Measurements from ENCODE around the gene ARSJ. TPM values are rescaled to one million over a fixed set of nuclear protein-coding genes. Genes with fewer than 3 reads are reported as not detected.

The ARSJ gene
- total RNA-seq, 1 donor from 2014 or later = 4.9 TPM

DNA sequence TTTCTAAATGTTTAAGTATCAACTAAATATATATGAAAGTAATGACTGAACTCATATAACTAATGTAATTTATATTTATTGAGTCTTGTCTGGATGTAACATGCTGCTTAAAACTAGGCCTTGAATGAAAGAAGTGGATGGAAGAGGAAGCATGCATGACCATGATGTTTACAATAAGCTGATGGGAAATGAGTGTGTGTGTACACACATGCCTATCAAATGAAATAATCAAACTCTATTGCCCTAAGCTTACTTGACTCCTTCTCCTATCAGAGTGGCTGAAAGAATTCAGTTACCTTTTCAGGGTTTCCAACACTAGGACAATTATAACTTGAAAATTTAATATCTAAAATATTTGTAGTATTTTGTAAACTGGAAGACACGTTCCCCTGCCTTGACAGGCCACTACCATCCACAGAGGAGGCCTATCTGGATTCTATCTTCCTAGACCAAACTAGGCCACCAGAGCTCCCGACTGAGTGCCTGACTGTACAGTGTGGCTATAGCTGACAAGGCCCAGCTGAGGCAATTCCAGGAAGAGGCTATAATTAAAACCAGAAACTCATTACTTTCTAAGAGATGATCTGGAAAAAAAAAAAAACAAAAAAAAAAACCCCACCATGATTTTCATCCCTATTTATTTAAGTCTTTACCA lies 7.6 kb downstream of the ARSJ start:
- no peak for DNase-seq (ENCODE audit: extremely low spot score, unreplicated experiment)
- H3K27me3 Mint-ChIP-seq = peaks cover 3% of the 10 kb centered on the region
- no peak overlapping the region for H3K4me3 Mint-ChIP-seq
- peaks cover 4% of the 10 kb centered on the region for H3K36me3 Mint-ChIP-seq
- H3K27ac Mint-ChIP-seq = no peak overlapping the region
- H3K9me3 Mint-ChIP-seq = no peaks in the 10 kb centered on the region
- H3K4me1 Mint-ChIP-seq (ENCODE audit: unreplicated experiment) = peaks cover under 1% of the 10 kb centered on the region
- no peak for TF ChIP-seq CTCF (conservative IDR thresholded peaks at IDR 0.05)

GRCh38 chr4:113969709-113970334 lies 9.6 kb downstream of the ARSJ start:
- Mint-ChIP-seq H3K4me1 (ENCODE audit: unreplicated experiment) (no peaks in the 10 kb centered on the region), H3K27me3 (no peaks in the 10 kb centered on the region)

DNA sequence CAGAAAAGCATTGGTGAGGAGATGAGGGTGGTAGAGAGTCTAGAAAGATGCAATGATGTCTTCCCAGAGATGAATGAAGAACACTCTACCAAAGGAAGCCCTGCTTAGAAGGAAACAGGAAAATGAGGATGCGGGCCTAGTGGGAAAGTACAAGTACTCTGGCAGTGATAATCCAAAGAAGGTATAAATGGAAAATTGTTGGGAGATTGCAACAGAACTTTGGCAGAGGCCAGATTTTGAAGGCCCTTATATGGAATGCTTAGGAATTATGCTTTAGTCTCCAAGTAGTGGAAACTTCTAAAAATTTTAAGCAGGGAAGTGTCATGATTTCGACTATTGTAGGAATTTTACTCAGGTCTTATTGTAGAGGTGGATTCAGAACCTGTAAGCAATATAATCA lies 11.0 kb downstream of the ARSJ start:
- Mint-ChIP-seq H3K9me3 (no peaks in the 10 kb centered on the region), H3K4me1 (ENCODE audit: unreplicated experiment) (no peaks in the 10 kb centered on the region), H3K27me3 (no peaks in the 10 kb centered on the region), H3K4me3 (no peak overlapping the region), H3K36me3 (peaks cover 4% of the 10 kb centered on the region), H3K27ac (no peak overlapping the region)
- TF ChIP-seq CTCF (conservative IDR thresholded peaks at IDR 0.05) = no peak
- no peak for DNase-seq (ENCODE audit: extremely low spot score, unreplicated experiment)

More at GRCh38 chr4:113969709-113970334, 9.6 kb downstream of the ARSJ start:
- no peak for DNase-seq (ENCODE audit: extremely low spot score, unreplicated experiment)
- Mint-ChIP-seq H3K27ac (no peak overlapping the region), H3K9me3 (no peaks in the 10 kb centered on the region), H3K36me3 (peaks cover 4% of the 10 kb centered on the region), H3K4me3 (no peak overlapping the region)
- TF ChIP-seq CTCF (conservative IDR thresholded peaks at IDR 0.05) = no peak

GRCh38 chr4:113967687-113968086 lies 11.8 kb downstream of the ARSJ start:
- H3K36me3 Mint-ChIP-seq = peaks cover 4% of the 10 kb centered on the region
- DNase-seq (ENCODE audit: extremely low spot score, unreplicated experiment) = no peak
- H3K9me3 Mint-ChIP-seq = no peaks in the 10 kb centered on the region
- peaks cover under 1% of the 10 kb centered on the region for H3K4me1 Mint-ChIP-seq (ENCODE audit: unreplicated experiment)
- TF ChIP-seq CTCF (conservative IDR thresholded peaks at IDR 0.05) = no peak
- no peak overlapping the region for H3K4me3 Mint-ChIP-seq
- no peak overlapping the region for H3K27ac Mint-ChIP-seq
- no peaks in the 10 kb centered on the region for H3K27me3 Mint-ChIP-seq

DNA sequence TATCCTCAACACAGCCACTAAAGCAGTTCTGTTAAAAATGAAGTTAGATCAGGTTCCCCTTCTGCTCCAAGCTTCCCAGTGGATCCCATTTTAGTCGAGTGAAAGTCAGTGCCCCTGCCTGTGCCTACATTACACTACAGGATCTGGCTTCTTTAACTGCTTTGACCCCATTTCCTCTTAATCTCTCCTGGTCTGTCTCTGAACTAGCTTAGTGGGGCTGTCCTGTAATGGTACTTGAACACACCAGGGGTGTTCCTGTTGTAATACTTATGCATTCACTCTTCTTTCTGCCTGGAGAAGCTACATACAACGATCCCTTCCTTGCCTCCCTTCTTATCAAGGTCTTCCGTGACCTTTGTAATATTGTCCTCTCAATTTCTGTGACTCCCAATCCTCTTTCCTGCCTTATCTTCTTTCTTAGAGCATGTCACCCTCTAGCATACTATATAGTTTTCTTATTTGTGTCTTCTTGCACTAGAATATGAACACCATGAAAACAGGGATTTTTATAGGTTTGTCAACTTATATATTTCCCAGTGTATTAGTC lies 16.7 kb downstream of the ARSJ start:
- peaks cover 28% of the 10 kb centered on the region for H3K4me1 Mint-ChIP-seq (ENCODE audit: unreplicated experiment)
- H3K27me3 Mint-ChIP-seq = no peaks in the 10 kb centered on the region
- no peaks in the 10 kb centered on the region for H3K9me3 Mint-ChIP-seq
- no peak overlapping the region for H3K4me3 Mint-ChIP-seq
- no peak overlapping the region for H3K27ac Mint-ChIP-seq
- DNase-seq (ENCODE audit: extremely low spot score, unreplicated experiment) = no peak
- no peaks in the 10 kb centered on the region for H3K36me3 Mint-ChIP-seq
- no peak for TF ChIP-seq CTCF (conservative IDR thresholded peaks at IDR 0.05)
